Activated T-helper 1 cell treated with anti-CD3 and anti-CD28 coated beads, Interleukin-12 subunit alpha, Interleukin-12 subunit beta, Interleukin-2, Interleukin-4 antibody, amounts not matched to agents 30 ng/mL and 10 ng/mL and 1 ng/mL, durations not matched to agents 14 hours and 24 hours and 36 hours (primary cell): Measurements from ENCODE around the gene MGAT1. TPM values are rescaled to one million over a fixed set of nuclear protein-coding genes. Genes with fewer than 3 reads are reported as not detected.

Experiments
- DNase-seq: peaks from one replicate; pipeline ENCODE4 v3.0.0; 2021; ENCODE audit warnings: low spot score
- H3K27ac Mint-ChIP-seq: one replicate; pipeline ENCODE4 v1.8.0; 2021; ENCODE audit warnings: mild to moderate bottlenecking, mixed read lengths
- H3K27me3 Mint-ChIP-seq: one replicate; pipeline ENCODE4 v1.8.0; 2022; ENCODE audit warnings: mild to moderate bottlenecking, moderate library complexity, mixed read lengths; ENCODE audit not compliant: insufficient read depth
- H3K36me3 Mint-ChIP-seq: one replicate; pipeline ENCODE4 v1.8.0; 2021; ENCODE audit warnings: low read depth, mixed read lengths
- H3K4me1 Mint-ChIP-seq: one replicate; pipeline ENCODE4 v1.8.0; 2021; ENCODE audit warnings: low read depth, mixed read lengths
- H3K4me3 Mint-ChIP-seq: one replicate; pipeline ENCODE4 v1.8.0; 2021; ENCODE audit warnings: mild to moderate bottlenecking, moderate library complexity, mixed read lengths
- H3K9me3 Mint-ChIP-seq: one replicate; pipeline ENCODE4 v1.8.0; 2021; ENCODE audit warnings: mixed read lengths
- intact Hi-C: fragments of 100-400 bp; cut with micrococcal nuclease; formaldehyde crosslinking; loops from one replicate; pipeline ENCODE4 v1.15.1; 2024
- total RNA-seq: library from RNA; stranded (reverse); gene quantifications from 2 replicates; pipeline ENCODE4 v1.2.3, GENCODE V29; 2022

MGAT1 gene
- total RNA-seq, 1 donor from 2014 or later = 107 TPM

- peaks cover 4% of the 10 kb centered on the region for H3K27me3 Mint-ChIP-seq
- no peak overlapping the region for H3K27ac Mint-ChIP-seq
- intact Hi-C loops = no loop called here
- no peaks in the 10 kb centered on the region for H3K9me3 Mint-ChIP-seq
- no peak overlapping the region for H3K4me3 Mint-ChIP-seq
- H3K36me3 Mint-ChIP-seq = no peaks in the 10 kb centered on the region
- peaks cover 14% of the 10 kb centered on the region for H3K4me1 Mint-ChIP-seq
- DNase-seq = no peak
Measured at GRCh38 chr5:180820788-180821321, 18.2 kb upstream of the MGAT1 start.

- DNase-seq = no peak
- Mint-ChIP-seq H3K27me3 (peaks cover 6% of the 10 kb centered on the region), H3K4me3 (no peak overlapping the region), H3K27ac (no peak overlapping the region), H3K9me3 (no peaks in the 10 kb centered on the region), H3K36me3 (no peaks in the 10 kb centered on the region), H3K4me1 (peaks cover 20% of the 10 kb centered on the region)
- intact Hi-C loops = no loop called here
Measured at GRCh38 chr5:180818677-180819341, 16.2 kb upstream of the MGAT1 start.

- Mint-ChIP-seq H3K4me3 (no peak overlapping the region), H3K4me1 (peaks cover 26% of the 10 kb centered on the region), H3K27me3 (peaks cover 6% of the 10 kb centered on the region), H3K36me3 (no peaks in the 10 kb centered on the region), H3K9me3 (no peaks in the 10 kb centered on the region), H3K27ac (no peak overlapping the region)
- no peak for DNase-seq
- intact Hi-C loops = no loop called here
Measured at GRCh38 chr5:180817893-180818674, 15.5 kb upstream of the MGAT1 start.

GRCh38 chr5:180816608-180817534, 14.3 kb upstream of the MGAT1 start:
- DNase-seq = no peak
- Mint-ChIP-seq H3K36me3 (no peaks in the 10 kb centered on the region), H3K27ac (no peak overlapping the region), H3K9me3 (no peaks in the 10 kb centered on the region), H3K4me1 (peaks cover 33% of the 10 kb centered on the region), H3K27me3 (peaks cover 6% of the 10 kb centered on the region), H3K4me3 (no peak overlapping the region)
- intact Hi-C loops = no loop called here

- no peak for DNase-seq
- Mint-ChIP-seq H3K4me1 (peaks cover 41% of the 10 kb centered on the region), H3K36me3 (peaks cover 1% of the 10 kb centered on the region), H3K4me3 (no peak overlapping the region), H3K27me3 (peaks cover 6% of the 10 kb centered on the region), H3K9me3 (no peaks in the 10 kb centered on the region), H3K27ac (no peak overlapping the region)
- intact Hi-C loops = no loop called here
Measured at GRCh38 chr5:180815293-180815917, 12.8 kb upstream of the MGAT1 start.

GRCh38 chr5:180813420-180813819, 10.8 kb upstream of the MGAT1 start:
- H3K4me1 Mint-ChIP-seq = peaks cover 56% of the 10 kb centered on the region
- no peak for DNase-seq
- intact Hi-C loops = loop anchor here (5.0 kb wide), 1 partner anchor 449 kb away; the partner anchor contains the start of gene TRIM52
- H3K27me3 Mint-ChIP-seq = peaks cover 6% of the 10 kb centered on the region
- peak overlapping the region; percentile 41 for H3K4me3 Mint-ChIP-seq
- H3K36me3 Mint-ChIP-seq = peaks cover 2% of the 10 kb centered on the region
- H3K9me3 Mint-ChIP-seq = no peaks in the 10 kb centered on the region
- no peak overlapping the region for H3K27ac Mint-ChIP-seq

- H3K27me3 Mint-ChIP-seq = peaks cover 5% of the 10 kb centered on the region
- peaks cover 11% of the 10 kb centered on the region for H3K36me3 Mint-ChIP-seq
- intact Hi-C loops = loop anchor here (2.0 to 5.0 kb wide), 2 partner anchors 451 to 519 kb away; partner anchors contain the start of genes MAPK9 and TRIM52
- peaks cover 69% of the 10 kb centered on the region for H3K4me1 Mint-ChIP-seq
- H3K4me3 Mint-ChIP-seq = peak overlapping the region; percentile 85
- DNase-seq = no peak
- peak overlapping the region; percentile 93 for H3K27ac Mint-ChIP-seq
- H3K9me3 Mint-ChIP-seq = no peaks in the 10 kb centered on the region
Measured at GRCh38 chr5:180811623-180812124, 9.1 kb upstream of the MGAT1 start.

GRCh38 chr5:180810959-180811622, 8.5 kb upstream of the MGAT1 start:
- intact Hi-C loops = loop anchor here (1.0 to 5.0 kb wide), 6 partner anchors 9 to 518 kb away; partner anchors contain the start of genes MAPK9, MGAT1, TRIM52 and ZFP62
- peaks cover 3% of the 10 kb centered on the region for H3K27me3 Mint-ChIP-seq
- peak overlapping the region; percentile 85 for H3K4me3 Mint-ChIP-seq
- H3K27ac Mint-ChIP-seq = peak overlapping the region; percentile 93
- peaks cover 71% of the 10 kb centered on the region for H3K4me1 Mint-ChIP-seq
- H3K36me3 Mint-ChIP-seq = peaks cover 15% of the 10 kb centered on the region
- DNase-seq = no peak
- no peaks in the 10 kb centered on the region for H3K9me3 Mint-ChIP-seq

- intact Hi-C loops = loop anchor here (1.0 to 5.0 kb wide), 6 partner anchors 8 to 518 kb away; partner anchors contain the start of genes MAPK9, MGAT1, TRIM52 and ZFP62
- DNase-seq = peak; percentile 91
- Mint-ChIP-seq H3K4me1 (peaks cover 78% of the 10 kb centered on the region), H3K36me3 (peaks cover 16% of the 10 kb centered on the region), H3K27ac (peak overlapping the region; percentile 99), H3K9me3 (no peaks in the 10 kb centered on the region), H3K4me3 (peak overlapping the region; percentile 84), H3K27me3 (peaks cover 2% of the 10 kb centered on the region)
Measured at GRCh38 chr5:180810210-180810958, 7.8 kb upstream of the MGAT1 start.

- peak; percentile 89 for DNase-seq
- intact Hi-C loops = loop anchor here (1.0 to 10.0 kb wide), 9 partner anchors 7 to 517 kb away; partner anchors contain the start of genes MAPK9, MGAT1, RACK1 and TRIM41
- Mint-ChIP-seq H3K27ac (peak overlapping the region; percentile 99), H3K36me3 (peaks cover 21% of the 10 kb centered on the region), H3K4me3 (peak overlapping the region; percentile 84), H3K4me1 (peaks cover 81% of the 10 kb centered on the region), H3K9me3 (no peaks in the 10 kb centered on the region), H3K27me3 (no peaks in the 10 kb centered on the region)
Measured at GRCh38 chr5:180809403-180810209, 7.0 kb upstream of the MGAT1 start.
